SK-N-SH treated with all-trans-retinoic acid at 6 μM for 48 hours (cell line): ENCODE measurements around the gene TMC6.

ENCODE experiments used
- GLIS3 ChIP-seq: fragments of 250-450 bp; sonication (Bioruptor Pico); IDR thresholded peaks from 2 replicates; pipeline ENCODE4 v1.5.0; 2020; ENCODE audit warnings: mild to moderate bottlenecking, moderate library complexity
- ISL1 ChIP-seq: fragments of 250-450 bp; sonication (Bioruptor Pico); IDR thresholded peaks from 2 replicates; pipeline ENCODE4 v2.1.2; 2022; ENCODE audit warnings: mild to moderate bottlenecking, moderate library complexity
- PATZ1 ChIP-seq: fragments of 250-450 bp; sonication (Bioruptor Pico); IDR thresholded peaks from 2 replicates; pipeline ENCODE4 v1.8.0; 2020; ENCODE audit warnings: mild to moderate bottlenecking, moderate library complexity, borderline replicate concordance
- RARB ChIP-seq: fragments of 250-450 bp; sonication (Bioruptor Pico); IDR thresholded peaks from 2 replicates; pipeline ENCODE4 v1.8.0; 2021; ENCODE audit warnings: mild to moderate bottlenecking, moderate library complexity
- TCF4 ChIP-seq: fragments of 250-450 bp; sonication (Bioruptor Pico); IDR thresholded peaks from 2 replicates; pipeline ENCODE4 v1.8.0; 2021; ENCODE audit warnings: mild to moderate bottlenecking, moderate library complexity, borderline replicate concordance
- ZC3H10 ChIP-seq: fragments of 250-450 bp; sonication (Bioruptor Pico); IDR thresholded peaks from 2 replicates; pipeline ENCODE4 v1.5.1; 2021; ENCODE audit warnings: mild to moderate bottlenecking, moderate library complexity
- ZFP3 ChIP-seq: fragments of 250-450 bp; sonication (Bioruptor Pico); IDR thresholded peaks from 2 replicates; pipeline ENCODE4 v1.5.0; 2020; ENCODE audit warnings: mild to moderate bottlenecking, moderate library complexity
- TF ChIP-seq, protein P1 (sequence below): fragments of 250-450 bp; sonication (Bioruptor Pico); IDR thresholded peaks from 2 replicates; pipeline ENCODE4 v1.5.1; 2020; ENCODE audit warnings: low read depth, mild to moderate bottlenecking, moderate library complexity
- TF ChIP-seq, protein P2 (sequence below): fragments of 250-450 bp; sonication (Bioruptor Pico); IDR thresholded peaks from 2 replicates; pipeline ENCODE4 v1.8.0; 2021; ENCODE audit warnings: low read depth, mild to moderate bottlenecking, moderate library complexity, borderline replicate concordance
- TF ChIP-seq, protein P3 (sequence below): fragments of 250-450 bp; sonication (Bioruptor Pico); IDR thresholded peaks from 2 replicates; pipeline ENCODE4 v1.5.0; 2020; ENCODE audit warnings: mild to moderate bottlenecking, moderate library complexity

GRCh38 chr17:78144147-78144719, 15.7 kb upstream of the TMC6 start:
- TF ChIP-seq RARB (no peak), GLIS3 (CRISPR knock-in tag) (no peak), TCF4 (no peak), ZFP3 (CRISPR knock-in tag) (no peak), PATZ1 (CRISPR knock-in tag) (no peak), ZC3H10 (no peak), ISL1 (no peak)
- TF ChIP-seq, protein P1, sequence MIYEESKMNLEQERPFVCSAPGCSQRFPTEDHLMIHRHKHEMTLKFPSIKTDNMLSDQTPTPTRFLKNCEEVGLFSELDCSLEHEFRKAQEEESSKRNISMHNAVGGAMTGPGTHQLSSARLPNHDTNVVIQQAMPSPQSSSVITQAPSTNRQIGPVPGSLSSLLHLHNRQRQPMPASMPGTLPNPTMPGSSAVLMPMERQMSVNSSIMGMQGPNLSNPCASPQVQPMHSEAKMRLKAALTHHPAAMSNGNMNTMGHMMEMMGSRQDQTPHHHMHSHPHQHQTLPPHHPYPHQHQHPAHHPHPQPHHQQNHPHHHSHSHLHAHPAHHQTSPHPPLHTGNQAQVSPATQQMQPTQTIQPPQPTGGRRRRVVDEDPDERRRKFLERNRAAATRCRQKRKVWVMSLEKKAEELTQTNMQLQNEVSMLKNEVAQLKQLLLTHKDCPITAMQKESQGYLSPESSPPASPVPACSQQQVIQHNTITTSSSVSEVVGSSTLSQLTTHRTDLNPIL: no peak
- TF ChIP-seq, protein P2, sequence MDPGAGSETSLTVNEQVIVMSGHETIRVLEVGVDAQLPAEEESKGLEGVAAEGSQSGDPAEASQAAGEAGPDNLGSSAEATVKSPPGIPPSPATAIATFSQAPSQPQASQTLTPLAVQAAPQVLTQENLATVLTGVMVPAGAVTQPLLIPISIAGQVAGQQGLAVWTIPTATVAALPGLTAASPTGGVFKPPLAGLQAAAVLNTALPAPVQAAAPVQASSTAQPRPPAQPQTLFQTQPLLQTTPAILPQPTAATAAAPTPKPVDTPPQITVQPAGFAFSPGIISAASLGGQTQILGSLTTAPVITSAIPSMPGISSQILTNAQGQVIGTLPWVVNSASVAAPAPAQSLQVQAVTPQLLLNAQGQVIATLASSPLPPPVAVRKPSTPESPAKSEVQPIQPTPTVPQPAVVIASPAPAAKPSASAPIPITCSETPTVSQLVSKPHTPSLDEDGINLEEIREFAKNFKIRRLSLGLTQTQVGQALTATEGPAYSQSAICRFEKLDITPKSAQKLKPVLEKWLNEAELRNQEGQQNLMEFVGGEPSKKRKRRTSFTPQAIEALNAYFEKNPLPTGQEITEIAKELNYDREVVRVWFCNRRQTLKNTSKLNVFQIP: no peak
- TF ChIP-seq, protein P3, sequence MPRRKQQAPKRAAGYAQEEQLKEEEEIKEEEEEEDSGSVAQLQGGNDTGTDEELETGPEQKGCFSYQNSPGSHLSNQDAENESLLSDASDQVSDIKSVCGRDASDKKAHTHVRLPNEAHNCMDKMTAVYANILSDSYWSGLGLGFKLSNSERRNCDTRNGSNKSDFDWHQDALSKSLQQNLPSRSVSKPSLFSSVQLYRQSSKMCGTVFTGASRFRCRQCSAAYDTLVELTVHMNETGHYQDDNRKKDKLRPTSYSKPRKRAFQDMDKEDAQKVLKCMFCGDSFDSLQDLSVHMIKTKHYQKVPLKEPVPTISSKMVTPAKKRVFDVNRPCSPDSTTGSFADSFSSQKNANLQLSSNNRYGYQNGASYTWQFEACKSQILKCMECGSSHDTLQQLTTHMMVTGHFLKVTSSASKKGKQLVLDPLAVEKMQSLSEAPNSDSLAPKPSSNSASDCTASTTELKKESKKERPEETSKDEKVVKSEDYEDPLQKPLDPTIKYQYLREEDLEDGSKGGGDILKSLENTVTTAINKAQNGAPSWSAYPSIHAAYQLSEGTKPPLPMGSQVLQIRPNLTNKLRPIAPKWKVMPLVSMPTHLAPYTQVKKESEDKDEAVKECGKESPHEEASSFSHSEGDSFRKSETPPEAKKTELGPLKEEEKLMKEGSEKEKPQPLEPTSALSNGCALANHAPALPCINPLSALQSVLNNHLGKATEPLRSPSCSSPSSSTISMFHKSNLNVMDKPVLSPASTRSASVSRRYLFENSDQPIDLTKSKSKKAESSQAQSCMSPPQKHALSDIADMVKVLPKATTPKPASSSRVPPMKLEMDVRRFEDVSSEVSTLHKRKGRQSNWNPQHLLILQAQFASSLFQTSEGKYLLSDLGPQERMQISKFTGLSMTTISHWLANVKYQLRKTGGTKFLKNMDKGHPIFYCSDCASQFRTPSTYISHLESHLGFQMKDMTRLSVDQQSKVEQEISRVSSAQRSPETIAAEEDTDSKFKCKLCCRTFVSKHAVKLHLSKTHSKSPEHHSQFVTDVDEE (CRISPR knock-in tag): no peak
